ENCODE data around the gene NAP1L1. TPM values are rescaled to one million over a fixed set of nuclear protein-coding genes. Genes with fewer than 3 reads are reported as not detected.

NAP1L1 gene
- total RNA-seq, 6 experiments from 2014 or later: 473 to 573 (median 520) TPM

DNA sequence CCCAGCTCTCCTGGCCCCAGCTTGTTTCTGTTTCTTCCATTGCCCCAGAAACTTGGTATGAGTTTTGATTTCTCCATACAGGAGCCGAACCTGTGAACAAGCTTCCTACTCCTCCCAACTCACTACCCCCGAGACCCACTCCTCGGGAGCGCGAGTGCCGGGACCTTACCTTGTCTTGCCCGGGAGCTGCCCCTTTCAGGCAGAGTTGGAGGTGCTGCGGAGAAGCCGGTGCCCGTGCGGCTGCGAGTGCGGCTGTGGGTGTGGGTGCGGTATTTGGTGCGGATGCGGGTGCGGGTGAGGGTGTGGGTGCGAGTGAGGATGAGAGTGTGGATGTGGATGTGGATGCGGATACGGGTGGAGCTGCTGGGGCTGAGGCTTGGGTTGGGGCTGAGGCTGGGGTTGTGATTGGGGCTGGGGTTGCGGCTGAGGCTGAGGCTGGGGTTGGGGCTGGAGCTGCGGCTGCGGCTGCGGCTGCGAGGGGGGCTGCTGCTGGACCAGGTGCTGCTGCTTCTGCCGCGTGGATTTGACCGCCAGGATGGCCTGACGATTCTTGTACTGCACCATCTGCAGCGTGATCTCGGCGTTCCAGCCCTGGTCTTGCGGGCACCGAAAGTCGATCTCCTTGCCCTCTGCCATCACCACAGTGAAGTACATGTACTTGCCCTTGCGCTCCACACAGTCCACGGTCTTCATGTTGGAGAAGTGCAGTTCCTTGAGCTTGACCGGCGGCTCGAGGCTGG, 54.0 kb downstream of the NAP1L1 start:
- H3K36me3 Mint-ChIP-seq (ENCODE audit: low read depth): peaks cover 46% of the 10 kb centered on the region
- peaks cover 19% of the 10 kb centered on the region for H3K27me3 Mint-ChIP-seq (ENCODE audit: insufficient read depth)
- TF ChIP-seq, protein P1, sequence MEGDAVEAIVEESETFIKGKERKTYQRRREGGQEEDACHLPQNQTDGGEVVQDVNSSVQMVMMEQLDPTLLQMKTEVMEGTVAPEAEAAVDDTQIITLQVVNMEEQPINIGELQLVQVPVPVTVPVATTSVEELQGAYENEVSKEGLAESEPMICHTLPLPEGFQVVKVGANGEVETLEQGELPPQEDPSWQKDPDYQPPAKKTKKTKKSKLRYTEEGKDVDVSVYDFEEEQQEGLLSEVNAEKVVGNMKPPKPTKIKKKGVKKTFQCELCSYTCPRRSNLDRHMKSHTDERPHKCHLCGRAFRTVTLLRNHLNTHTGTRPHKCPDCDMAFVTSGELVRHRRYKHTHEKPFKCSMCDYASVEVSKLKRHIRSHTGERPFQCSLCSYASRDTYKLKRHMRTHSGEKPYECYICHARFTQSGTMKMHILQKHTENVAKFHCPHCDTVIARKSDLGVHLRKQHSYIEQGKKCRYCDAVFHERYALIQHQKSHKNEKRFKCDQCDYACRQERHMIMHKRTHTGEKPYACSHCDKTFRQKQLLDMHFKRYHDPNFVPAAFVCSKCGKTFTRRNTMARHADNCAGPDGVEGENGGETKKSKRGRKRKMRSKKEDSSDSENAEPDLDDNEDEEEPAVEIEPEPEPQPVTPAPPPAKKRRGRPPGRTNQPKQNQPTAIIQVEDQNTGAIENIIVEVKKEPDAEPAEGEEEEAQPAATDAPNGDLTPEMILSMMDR (IDR thresholded peaks at IDR 0.05): no peak
- peaks cover 17% of the 10 kb centered on the region for H3K9me3 Mint-ChIP-seq
- peaks cover 52% of the 10 kb centered on the region for H3K4me1 Mint-ChIP-seq (ENCODE audit: low read depth)
- H3K27ac Mint-ChIP-seq: peak overlapping the region; percentile 97
- peak; percentile 54 for DNase-seq
- peak overlapping the region; percentile 98 for H3K4me3 Mint-ChIP-seq

DNA sequence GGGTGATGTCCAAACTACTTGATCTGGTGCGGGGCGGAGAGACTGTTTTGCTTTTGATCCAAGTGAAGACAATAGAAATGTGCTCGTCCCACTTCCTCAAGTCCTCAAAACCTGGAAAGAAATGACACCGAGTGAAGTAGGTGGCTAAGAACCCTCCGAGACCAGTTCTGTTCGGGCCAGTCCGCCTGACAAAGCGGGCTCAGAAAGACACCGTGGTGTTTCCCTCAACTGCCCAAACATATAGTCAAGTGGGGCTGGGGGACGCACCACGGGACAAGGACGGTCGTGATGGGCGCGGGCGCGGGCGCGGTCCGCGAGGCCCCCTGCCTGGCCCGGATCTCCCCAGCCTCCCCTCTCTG, 54.5 kb downstream of the NAP1L1 start:
- Mint-ChIP-seq H3K27ac (peak overlapping the region; percentile 97), H3K4me3 (peak overlapping the region; percentile 98), H3K27me3 (ENCODE audit: insufficient read depth) (peaks cover 19% of the 10 kb centered on the region), H3K9me3 (peaks cover 17% of the 10 kb centered on the region), H3K4me1 (ENCODE audit: low read depth) (peaks cover 52% of the 10 kb centered on the region), H3K36me3 (ENCODE audit: low read depth) (peaks cover 46% of the 10 kb centered on the region)
- DNase-seq: no peak
- TF ChIP-seq, protein P1 (IDR thresholded peaks at IDR 0.05): no peak

DNA sequence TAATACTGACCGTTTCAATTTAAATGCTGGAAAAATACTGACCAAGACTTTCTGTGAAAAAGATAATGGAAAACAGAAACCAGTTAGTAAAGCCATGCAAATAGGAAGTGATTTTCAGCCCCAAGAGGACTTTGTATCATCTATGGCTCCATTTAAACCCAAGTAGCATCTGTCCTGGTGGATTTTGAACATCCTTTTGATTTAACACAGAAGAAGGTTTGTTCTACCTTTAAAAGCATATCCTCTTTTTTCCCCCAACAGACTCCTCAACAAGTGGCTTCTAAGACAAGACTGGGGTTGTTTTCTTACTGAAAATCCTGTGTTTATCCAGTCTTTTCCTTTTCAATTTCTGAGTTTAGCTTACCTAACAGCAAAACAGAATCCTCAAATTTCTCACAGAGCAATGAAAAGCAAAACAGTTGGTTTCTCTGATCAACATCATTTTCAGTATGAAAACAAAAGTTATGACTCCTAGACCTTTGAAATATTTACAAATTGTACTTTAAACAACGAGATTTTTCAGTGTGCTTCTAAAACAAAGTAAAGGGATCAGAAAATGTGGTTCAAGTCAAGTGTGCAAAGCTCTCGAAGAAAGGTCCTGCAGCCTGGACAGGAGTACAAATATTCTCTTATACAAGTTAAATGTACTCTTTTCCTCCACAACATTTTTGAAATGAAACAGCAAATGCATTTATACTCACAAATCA, 55.8 kb downstream of the NAP1L1 start:
- no peak for DNase-seq

DNA sequence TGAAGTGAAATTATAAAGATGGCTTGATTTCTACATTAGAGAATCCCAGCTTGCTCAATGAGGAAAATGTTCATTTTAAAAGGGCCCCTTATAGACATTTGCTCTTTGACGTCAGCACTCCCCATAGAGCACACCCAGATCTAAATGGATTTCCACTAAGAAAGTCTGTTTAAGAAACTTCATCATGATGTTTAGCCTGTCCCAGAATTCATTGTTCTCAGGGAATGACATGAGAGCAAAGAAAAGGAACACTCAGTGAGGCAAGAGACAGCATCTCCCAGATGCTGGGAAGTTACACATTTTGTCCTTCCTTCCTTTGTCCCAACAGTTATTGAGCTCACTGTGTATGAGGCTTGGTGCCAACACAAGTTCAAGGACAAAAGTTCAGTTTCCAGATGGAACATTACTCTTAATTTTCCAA, 57.8 kb downstream of the NAP1L1 start:
- peak overlapping the region; percentile 74 for H3K4me3 Mint-ChIP-seq
- peaks cover 47% of the 10 kb centered on the region for H3K4me1 Mint-ChIP-seq (ENCODE audit: low read depth)
- peaks cover 52% of the 10 kb centered on the region for H3K36me3 Mint-ChIP-seq (ENCODE audit: low read depth)
- no peak for DNase-seq
- peaks cover 17% of the 10 kb centered on the region for H3K9me3 Mint-ChIP-seq
- TF ChIP-seq, protein P1 (IDR thresholded peaks at IDR 0.05): no peak
- H3K27ac Mint-ChIP-seq: peak overlapping the region; percentile 85
- peaks cover 26% of the 10 kb centered on the region for H3K27me3 Mint-ChIP-seq (ENCODE audit: insufficient read depth)

More for the DNA sequence above, 55.8 kb downstream of the NAP1L1 start:
- Mint-ChIP-seq H3K27ac (peak overlapping the region; percentile 97), H3K4me3 (peak overlapping the region; percentile 98), H3K9me3 (peaks cover 17% of the 10 kb centered on the region), H3K27me3 (ENCODE audit: insufficient read depth) (peaks cover 23% of the 10 kb centered on the region), H3K36me3 (ENCODE audit: low read depth) (peaks cover 52% of the 10 kb centered on the region), H3K4me1 (ENCODE audit: low read depth) (peaks cover 50% of the 10 kb centered on the region)
- TF ChIP-seq, protein P1 (IDR thresholded peaks at IDR 0.05): no peak

DNA sequence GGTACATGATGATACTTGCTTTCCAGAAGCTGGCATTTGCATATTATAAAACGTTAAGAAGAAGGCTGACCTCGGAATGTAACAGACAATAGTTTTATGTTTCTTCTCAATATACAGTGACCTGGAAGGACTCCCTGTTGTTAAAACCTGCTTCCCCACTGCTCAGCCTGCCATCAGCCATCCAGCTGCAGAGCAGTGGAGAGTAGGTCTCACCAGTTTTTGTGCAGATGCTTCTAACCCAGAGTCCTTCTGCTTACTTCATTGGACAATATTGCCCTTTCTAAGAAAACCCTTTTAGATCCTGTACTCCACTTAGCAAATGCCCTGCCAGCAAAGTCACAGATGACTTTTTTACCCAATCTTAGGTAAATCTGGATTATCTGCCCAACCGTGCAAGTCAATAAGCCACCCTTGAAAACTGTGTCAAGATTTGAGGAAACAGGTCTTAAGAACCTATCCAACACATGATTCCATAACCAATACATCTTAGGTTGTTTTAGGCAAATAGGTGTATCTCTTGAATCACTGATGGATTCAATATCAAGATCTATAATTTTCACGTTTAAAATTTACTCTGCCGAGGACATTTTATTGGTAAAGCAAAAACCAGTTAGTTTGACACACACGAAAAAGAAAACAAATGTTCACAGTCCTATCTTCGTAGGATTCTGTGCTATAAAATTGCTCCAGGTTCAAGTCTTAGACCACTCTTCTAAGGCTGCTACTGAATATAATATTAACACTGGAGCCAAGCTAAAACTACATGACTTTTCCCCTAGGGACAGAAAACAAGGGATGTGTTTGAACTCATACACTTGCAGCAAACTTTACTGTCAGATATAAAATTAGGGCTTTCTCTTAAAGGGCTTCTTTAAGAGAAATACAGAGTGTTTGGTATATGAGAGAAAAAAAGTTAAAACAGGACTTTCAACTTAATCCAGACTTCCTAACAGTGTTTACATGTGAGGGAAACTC, 58.6 kb downstream of the NAP1L1 start:
- peaks cover 16% of the 10 kb centered on the region for H3K9me3 Mint-ChIP-seq
- H3K27ac Mint-ChIP-seq: peak overlapping the region; percentile 85
- peaks cover 23% of the 10 kb centered on the region for H3K27me3 Mint-ChIP-seq (ENCODE audit: insufficient read depth)
- H3K36me3 Mint-ChIP-seq (ENCODE audit: low read depth): peaks cover 51% of the 10 kb centered on the region
- H3K4me1 Mint-ChIP-seq (ENCODE audit: low read depth): peaks cover 55% of the 10 kb centered on the region
- DNase-seq: peak; percentile 23
- TF ChIP-seq, protein P1 (IDR thresholded peaks at IDR 0.05): 0 out of 2 replicates have a peak, but pooled peaks have one; percentile 9
- H3K4me3 Mint-ChIP-seq: peak overlapping the region; percentile 74

Data from HFFc6 (cell line).